ENCODE results near the gene FAM174A.

DNA sequence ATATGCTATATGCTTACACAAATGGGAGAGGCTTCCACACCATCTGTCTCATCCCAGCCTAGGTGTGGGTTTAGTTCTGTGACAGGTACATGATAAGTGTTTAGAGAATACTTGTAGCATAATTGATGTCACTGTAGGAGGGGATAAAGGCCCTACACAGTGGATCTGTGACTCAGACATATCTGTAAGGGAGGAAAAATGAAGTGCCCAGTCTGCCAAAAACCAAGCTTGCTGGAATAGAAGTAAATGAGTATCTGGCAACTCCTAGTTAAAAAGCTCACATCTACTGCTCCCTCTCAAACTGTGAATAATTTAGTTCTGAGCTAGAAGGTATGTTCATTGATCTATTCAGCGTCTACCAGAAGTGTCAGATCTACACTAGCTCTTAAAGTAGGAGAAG lies 38.9 kb upstream of the FAM174A start:
- TF ChIP-seq, protein P1, sequence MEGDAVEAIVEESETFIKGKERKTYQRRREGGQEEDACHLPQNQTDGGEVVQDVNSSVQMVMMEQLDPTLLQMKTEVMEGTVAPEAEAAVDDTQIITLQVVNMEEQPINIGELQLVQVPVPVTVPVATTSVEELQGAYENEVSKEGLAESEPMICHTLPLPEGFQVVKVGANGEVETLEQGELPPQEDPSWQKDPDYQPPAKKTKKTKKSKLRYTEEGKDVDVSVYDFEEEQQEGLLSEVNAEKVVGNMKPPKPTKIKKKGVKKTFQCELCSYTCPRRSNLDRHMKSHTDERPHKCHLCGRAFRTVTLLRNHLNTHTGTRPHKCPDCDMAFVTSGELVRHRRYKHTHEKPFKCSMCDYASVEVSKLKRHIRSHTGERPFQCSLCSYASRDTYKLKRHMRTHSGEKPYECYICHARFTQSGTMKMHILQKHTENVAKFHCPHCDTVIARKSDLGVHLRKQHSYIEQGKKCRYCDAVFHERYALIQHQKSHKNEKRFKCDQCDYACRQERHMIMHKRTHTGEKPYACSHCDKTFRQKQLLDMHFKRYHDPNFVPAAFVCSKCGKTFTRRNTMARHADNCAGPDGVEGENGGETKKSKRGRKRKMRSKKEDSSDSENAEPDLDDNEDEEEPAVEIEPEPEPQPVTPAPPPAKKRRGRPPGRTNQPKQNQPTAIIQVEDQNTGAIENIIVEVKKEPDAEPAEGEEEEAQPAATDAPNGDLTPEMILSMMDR (IDR thresholded peaks at IDR 0.05): no peak
- TF ChIP-seq, protein P2, sequence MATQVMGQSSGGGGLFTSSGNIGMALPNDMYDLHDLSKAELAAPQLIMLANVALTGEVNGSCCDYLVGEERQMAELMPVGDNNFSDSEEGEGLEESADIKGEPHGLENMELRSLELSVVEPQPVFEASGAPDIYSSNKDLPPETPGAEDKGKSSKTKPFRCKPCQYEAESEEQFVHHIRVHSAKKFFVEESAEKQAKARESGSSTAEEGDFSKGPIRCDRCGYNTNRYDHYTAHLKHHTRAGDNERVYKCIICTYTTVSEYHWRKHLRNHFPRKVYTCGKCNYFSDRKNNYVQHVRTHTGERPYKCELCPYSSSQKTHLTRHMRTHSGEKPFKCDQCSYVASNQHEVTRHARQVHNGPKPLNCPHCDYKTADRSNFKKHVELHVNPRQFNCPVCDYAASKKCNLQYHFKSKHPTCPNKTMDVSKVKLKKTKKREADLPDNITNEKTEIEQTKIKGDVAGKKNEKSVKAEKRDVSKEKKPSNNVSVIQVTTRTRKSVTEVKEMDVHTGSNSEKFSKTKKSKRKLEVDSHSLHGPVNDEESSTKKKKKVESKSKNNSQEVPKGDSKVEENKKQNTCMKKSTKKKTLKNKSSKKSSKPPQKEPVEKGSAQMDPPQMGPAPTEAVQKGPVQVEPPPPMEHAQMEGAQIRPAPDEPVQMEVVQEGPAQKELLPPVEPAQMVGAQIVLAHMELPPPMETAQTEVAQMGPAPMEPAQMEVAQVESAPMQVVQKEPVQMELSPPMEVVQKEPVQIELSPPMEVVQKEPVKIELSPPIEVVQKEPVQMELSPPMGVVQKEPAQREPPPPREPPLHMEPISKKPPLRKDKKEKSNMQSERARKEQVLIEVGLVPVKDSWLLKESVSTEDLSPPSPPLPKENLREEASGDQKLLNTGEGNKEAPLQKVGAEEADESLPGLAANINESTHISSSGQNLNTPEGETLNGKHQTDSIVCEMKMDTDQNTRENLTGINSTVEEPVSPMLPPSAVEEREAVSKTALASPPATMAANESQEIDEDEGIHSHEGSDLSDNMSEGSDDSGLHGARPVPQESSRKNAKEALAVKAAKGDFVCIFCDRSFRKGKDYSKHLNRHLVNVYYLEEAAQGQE (IDR thresholded peaks at IDR 0.05; ENCODE audit: low read depth, low read length): no peak
- TF ChIP-seq, protein P3, sequence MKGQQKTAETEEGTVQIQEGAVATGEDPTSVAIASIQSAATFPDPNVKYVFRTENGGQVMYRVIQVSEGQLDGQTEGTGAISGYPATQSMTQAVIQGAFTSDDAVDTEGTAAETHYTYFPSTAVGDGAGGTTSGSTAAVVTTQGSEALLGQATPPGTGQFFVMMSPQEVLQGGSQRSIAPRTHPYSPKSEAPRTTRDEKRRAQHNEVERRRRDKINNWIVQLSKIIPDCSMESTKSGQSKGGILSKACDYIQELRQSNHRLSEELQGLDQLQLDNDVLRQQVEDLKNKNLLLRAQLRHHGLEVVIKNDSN (IDR thresholded peaks at IDR 0.05; ENCODE audit: borderline replicate concordance, low read depth): no peak
- TF ChIP-seq RAD21 (IDR thresholded peaks at IDR 0.05; ENCODE audit: low read length) (no peak), EP300 (IDR thresholded peaks at IDR 0.05; ENCODE audit: borderline replicate concordance in 1 of 2, low read depth in 1 of 2, low read length in 1 of 2) (no peak), SMC3 (IDR thresholded peaks at IDR 0.05; ENCODE audit: low read depth, low read length) (no peak)
- TF ChIP-seq, protein P4, sequence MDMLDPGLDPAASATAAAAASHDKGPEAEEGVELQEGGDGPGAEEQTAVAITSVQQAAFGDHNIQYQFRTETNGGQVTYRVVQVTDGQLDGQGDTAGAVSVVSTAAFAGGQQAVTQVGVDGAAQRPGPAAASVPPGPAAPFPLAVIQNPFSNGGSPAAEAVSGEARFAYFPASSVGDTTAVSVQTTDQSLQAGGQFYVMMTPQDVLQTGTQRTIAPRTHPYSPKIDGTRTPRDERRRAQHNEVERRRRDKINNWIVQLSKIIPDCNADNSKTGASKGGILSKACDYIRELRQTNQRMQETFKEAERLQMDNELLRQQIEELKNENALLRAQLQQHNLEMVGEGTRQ (IDR thresholded peaks at IDR 0.05; ENCODE audit: borderline replicate concordance, low read depth, low read length): no peak

All from SK-N-SH (cell line).